Hypothalamus (tissue), 51 donors: ENCODE measurements around the gene SND1.

ENCODE experiments used
- DNase-seq, 51 donors: peaks; one replicate each; lab custom pipeline; 2025; lab: John Stamatoyannopoulos, UW

Gene SND1

DNA sequence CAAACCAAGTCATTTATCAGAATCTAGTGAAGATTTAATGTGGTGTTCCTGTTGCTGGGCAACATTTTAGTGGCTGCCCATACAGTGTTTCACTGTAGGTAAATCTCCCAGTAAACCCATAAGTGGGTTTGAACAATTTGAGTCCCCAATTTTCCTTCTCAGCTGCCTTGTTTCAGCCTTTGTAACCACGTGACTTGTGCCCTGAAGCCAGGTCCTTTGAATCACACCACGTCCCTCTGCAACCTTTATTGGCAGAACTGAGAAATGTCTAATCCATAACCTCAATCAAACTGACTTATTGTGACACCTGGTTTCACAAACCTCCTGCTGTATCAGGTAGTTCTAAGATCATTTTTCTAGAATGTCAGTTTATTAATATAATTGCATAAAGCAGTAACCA is 30.1 kb downstream of the SND1 start:
- no peak for DNase-seq

DNA sequence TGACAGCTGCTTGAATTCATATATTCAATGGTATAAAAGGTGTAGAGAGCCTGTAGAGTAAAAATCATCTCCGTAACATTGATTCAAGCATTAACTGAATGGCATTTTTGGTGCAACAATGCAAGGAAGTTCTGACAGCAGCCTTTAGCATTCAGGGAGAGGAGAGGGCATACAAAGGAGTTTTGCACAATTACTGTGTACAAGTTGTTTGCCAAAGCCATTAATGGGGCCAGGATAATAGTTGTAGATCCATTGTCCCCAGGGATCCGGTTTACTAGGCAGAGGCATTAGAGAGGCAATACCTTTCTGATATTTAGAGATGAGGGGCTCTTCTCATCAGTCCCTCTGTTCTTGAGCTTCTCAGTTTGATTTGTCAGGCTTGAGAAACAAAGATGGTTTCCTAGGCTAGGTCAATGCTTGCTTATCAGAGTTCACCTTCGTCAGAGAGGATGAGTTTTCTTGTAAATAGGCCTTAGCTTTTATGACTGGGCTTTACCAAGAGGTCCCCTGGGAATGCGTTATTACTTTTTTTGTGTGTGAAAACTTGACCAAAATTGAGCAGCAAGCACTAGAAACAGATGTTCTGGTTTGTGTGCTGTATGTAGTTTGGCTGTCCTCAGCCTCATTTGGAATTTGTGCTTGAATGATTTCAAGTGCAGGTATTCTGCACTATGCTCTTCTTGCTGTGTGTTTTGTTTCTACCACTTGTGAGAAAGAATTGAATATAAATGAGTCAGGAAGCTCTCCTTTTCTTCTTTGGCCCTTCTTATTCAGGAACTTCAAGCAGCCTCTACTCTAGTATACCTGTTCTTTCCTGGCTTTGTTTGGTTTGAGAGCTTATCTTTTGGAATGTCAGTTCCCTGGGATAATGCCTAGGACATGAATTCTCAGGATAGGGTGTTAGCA is 32.0 kb downstream of the SND1 start:
- DNase-seq, result no peak

DNA sequence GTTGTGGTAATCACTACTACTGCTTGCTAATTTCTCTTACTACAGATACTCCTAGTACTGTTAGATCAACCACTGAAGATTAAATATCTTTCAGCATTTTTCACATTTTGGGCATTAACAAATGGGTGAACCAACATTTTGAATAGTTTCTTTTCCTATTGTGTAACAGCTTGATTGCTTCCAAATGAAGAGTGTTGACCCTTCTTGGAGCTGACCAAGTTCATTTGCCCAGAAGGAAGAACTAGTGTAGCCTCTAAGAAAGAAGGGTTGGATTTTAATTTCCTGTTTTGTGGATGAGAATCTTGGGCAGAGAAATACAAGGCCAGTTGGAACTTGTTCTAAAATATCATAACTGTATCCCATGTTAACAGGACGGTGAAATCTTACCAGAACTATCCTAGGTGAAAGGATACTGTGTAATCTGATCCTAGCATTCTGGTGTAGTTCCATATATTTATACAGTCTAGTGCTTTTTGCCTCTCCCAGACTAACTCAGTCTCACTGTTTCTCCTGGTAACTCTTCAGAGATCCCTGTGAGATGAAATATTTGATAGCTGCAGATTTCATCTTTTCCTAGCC is 37.3 kb downstream of the SND1 start:
- DNase-seq, result no peak

DNA sequence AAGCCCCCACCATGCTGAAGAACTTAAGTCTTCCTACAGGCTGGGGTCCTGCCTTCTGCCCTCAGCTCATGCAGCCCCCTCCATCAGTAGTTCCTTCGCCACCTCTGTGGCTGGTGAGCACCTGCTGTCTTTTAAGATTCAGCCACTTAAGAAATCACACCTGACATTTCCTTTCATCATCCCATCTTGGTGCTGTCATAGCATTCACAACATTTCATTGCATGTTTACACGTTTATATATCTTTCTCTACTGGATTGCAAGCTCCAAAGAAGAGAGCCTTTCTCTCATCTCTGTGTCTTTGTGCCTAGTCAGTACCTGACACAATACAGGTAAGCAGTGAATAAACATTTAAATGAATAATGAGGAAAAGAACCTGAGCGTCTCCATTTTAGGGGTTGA is 38.3 kb downstream of the SND1 start:
- DNase-seq, result no peak

DNA sequence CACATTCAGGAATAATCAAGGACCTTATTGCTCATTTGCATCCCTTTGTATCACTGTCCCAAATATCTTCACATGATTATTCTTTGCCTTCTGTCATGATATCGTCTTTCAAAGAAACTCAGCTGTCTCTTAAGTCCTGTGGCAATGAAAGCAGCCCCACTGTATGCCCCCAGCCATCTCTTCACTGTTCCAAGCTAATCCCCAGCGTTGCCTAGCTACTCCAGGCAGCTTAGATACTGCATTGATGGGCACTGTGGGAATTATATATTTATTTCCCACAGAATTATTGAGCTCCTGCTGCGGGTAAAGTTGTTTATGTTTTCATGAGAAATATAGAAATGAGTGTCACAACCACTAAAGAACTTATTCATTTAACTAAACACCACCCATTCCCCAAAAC is 38.8 kb downstream of the SND1 start:
- no peak for DNase-seq

DNA sequence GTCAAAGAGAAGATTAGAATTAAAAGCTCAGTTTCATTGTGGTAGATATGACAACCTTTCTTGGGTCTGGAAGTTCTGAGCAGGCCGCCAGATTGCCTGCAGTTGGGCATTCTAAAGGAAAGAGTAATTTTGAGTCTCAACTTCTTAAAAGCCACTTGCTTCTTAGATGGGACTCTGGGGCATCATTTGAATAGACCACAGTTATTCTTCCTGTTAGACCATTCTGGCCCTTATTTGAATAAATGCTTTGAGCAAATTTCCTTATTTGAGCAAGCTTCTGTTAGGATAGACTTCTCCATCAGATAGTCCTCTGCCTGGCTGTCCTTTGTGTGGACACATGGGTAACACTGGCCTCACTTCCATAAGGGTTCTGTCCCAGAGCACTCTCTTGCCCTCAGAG is 40.2 kb downstream of the SND1 start:
- no peak for DNase-seq

DNA sequence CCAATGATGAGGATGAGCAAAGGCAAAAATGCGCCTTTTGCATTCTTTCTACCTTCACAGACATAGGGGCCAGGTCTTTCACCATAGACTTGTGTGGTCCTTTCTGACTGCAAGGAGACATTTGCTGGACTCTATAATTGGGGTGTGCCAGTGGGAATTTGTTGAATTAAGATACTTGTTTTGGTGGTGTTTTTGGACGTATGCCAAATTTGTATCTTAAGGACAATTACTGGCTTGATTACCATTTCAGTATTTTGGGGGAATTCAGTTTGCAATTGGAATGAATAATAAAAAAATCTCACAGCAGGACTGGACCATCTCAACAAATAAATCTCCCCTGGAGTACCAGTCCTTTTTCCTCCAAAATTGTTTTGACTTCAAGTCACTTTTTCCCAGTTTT is 47.9 kb downstream of the SND1 start:
- no peak for DNase-seq

DNA sequence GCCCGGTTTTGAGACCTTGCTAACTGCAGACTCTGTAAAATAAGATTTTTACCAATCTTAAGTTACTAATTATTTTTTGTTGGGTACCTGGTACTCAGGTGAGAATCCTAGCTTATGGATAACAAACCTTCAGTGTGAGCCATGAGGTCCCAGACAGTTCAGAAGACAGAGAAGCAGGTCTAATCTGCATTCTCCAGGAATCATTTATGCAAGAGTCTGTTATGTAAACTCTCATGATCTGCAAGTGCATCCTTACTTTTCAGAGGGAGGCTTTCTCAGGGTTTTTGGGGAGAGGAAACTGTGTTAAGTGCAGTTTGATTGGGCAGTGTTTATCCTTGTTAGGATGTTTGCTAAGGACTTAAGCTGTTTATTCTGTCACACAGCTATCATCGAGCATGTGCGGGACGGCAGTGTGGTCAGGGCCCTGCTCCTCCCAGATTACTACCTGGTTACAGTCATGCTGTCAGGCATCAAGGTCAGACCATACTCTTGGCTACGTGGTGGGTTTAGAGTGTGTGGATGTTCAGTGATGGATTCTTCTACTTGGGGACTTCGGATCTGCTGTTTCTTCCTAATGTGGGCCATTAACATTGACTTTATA is 50.2 kb downstream of the SND1 start:
- no peak for DNase-seq

DNA sequence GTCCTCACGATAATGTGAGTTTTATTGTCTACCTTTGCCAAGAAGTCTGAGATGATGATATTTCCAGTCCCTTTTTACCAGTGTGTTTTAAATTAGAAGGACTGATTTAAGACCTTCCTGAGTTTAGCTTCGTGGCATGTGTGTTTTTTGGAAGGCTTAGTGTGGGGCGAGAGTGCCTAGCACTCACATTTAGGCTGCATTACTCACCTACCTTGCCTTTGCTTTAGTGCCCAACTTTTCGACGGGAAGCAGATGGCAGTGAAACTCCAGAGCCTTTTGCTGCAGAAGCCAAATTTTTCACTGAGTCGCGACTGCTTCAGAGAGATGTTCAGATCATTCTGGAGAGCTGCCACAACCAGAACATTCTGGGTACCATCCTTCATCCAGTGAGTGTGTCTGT is 50.9 kb downstream of the SND1 start:
- peak in 1 of 51 donors; percentile 49 for DNase-seq

DNA sequence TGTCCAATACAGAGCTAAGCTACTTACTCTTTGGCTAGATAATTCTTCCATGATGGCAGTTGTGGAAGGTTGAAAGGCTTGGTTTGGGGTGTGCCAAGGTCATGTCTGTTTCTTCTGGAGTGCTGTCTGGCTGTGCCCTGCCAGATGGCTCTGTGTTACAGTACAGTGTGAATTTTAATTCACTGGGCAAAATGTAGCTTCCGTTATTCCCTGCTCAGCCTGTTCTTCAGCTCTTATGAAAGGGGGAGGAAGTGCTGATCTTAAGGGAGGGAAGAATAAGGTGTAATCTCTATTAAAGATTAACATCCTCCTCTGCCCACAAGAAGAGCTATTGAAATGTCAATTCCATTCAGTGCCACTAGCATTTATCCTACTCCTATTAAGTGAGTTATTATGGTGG is 52.2 kb downstream of the SND1 start:
- no peak for DNase-seq

DNA sequence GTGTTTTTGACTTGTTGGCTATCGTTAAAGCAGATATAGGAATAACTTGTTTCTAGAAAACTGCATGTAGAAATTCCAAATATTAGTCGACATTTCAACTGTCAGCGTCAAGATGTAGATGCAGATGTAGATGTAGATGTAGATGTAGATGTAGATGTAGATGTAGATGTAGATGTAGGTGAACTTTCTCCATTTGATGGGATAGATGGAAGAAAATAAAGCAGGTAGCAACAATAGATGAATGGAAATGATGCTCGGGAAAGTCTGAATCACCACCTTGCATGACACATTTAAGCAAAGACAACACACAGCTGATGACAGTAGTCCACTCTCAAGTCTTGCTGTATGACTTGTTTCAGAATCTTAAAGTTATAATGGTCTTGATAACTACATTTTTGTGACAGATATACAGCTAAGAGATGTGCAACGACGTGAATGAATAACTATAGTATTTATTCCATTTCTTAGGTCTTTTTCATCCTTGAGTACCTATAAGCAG is 53.5 kb downstream of the SND1 start:
- DNase-seq, result no peak

DNA sequence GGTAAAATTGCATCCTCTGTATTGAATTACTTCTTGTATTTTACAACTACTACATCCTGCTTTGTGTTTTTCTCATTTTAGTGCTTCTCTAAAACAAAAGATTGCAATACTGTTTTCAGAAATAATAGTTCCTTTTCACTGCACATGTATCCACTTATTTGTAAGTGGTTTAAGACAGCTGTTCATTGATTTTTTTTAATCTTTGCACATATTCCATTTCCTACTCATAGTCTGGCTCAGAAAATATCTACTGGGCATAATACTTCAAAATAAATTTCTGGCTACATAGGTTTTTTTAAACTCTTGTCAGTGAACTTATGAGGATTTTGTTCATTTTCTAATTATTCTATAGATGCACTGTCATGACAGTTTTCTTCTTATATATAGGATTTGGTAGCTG is 54.8 kb downstream of the SND1 start:
- DNase-seq, result no peak

DNA sequence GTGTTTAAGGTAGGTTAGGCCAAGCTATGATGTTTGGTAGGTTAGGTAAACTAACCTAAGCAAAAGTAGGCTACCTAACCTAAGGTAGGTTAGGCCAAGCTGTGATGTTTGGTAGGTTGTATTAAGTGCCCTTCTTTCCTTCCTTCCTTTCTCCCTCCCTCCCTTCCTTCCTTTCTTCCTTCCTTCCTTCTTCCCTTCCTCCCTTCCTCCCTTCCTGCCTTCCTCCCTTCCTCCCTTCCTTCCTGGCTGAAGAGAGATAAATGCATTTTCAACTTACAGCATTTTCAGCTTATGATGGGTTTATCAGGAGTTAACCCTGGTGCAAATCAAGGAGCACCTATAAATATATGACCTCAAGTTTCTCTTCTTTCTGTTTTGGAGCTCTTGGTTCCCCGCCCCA is 56.2 kb downstream of the SND1 start:
- DNase-seq, result no peak

DNA sequence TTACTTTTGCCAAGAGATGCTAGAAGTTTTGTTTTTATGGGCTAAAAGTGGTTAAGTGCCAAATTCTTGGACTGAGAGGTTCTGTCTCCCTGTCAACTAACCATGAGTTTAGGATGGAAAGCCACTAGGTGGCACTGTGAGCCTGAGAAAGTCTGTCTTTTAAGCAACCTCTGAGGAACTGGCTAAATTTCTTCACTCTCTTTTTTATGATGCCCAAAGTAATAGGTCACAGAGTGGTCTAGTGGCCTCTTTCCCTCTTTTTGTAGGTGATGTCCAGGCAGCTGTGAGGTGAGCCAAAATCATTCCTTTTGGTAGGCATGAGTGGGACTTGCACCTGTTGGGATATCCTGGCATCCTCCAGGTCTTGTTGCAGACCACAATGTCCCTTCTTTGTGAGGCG is 56.8 kb downstream of the SND1 start:
- peak in 39 of 51 donors; percentile 3 to 87 (median 54) for DNase-seq

DNA sequence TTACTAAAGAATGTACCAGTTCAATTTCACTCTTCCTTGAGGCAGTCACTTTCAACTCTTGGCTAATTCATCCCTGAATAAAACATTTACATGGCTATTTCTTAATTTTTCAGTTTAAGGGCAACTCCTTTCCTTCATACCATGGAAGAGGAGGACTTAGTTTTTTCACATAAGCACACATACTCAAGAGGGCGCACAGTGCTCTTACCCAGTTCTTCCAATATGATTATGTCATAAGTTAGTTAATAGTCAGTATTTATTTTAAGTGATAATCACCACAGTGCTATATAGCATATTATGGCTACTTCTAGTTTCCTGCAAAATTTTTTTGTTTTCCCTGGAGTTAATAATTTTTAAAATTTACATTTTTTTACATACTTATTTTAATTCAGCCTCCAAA is 58.6 kb downstream of the SND1 start:
- no peak for DNase-seq

DNA sequence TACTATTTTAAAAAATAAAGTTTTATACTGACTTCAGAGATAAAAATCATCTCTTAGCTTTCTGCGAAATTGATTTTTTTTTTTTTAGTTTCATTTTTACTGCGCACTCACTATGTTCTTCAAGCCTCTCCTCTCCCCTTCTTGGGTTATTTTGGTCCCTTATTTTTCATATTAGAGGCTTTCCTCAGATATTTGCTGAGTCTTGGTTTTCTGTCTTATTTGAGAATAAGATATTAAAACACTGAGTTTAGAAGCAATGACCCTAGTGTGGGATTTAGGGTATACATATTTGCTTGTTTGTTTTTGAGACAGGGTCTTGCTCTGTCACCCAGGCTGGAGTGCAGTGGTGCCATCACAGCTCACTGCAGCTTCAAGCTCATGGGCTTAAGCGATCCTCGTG is 59.9 kb downstream of the SND1 start:
- no peak for DNase-seq

DNA sequence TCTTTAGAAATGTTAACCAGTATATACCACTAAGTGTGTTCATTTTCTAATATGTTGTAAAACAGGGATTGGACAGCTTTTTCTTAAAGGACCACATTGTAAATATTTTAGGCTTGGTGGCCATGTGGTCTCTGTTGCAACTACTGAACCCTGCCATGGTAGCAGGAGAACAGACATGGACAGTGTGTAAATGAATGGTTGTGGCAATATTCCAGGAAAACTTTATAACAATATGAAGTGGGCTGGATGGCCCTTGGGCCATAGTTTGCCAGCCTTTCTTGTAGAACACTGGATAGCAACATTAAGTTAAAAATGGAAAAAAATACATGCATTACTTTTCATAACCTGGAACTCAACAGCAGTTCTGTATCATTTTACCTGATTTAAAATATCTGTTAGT is 61.0 kb downstream of the SND1 start:
- no peak for DNase-seq

DNA sequence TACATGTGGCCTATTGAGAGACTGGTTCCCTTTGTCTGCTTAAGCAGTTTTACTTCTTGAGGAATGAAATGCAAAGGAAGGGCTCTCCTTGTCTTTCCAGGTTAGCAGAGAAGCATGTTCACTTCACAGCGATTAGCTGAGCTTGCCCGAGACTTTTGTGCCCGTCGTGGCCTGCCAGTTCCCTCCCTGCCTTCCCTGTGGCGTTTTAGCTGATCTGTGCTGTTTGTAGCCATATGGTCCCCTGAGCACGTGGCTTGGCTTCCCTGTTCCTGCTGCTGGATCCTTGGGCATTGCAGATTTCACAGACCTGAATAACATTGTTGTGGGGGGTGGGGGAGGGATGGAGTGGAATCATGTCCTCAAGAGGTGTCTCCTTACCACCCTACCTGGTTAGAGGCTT is 61.8 kb downstream of the SND1 start:
- DNase-seq, result no peak

DNA sequence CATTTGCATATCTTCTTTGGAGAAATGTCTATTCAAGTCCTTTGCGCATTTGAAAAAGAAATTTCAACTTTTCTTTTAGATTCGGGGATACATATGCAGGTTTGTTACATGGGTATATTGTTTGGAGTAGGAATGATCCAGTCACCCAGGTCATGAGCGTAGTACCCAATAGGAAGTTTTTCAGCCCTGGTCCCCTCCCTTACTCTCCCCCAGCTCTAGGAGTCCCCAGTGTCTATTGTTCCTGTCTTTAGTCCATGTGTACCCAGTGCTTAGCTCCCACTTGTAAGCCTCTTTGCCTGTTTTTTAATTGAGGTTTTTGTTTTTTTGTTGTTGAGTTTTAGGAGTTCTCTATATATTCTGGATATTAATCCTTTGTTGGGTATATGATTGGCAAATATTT is 63.3 kb downstream of the SND1 start:
- DNase-seq, result no peak

DNA sequence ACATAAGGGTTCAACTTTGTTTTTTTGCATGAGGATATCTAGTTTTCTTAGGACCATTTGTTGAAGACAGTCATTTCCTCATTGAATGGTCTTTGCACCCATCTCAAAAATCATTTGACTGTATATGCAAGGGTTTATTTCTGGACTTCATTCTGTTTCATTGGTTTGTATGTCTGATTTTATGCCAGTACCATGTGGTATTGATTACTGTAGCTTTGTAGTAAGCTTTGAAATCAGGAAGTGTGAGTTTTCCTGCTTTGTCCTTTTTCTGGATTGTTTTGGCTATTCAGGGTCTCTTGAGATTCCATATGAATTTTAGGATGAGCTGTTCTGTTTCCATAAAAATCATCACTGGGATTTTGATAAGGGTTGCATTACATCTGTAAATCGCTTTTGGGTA is 63.9 kb downstream of the SND1 start:
- no peak for DNase-seq

DNA sequence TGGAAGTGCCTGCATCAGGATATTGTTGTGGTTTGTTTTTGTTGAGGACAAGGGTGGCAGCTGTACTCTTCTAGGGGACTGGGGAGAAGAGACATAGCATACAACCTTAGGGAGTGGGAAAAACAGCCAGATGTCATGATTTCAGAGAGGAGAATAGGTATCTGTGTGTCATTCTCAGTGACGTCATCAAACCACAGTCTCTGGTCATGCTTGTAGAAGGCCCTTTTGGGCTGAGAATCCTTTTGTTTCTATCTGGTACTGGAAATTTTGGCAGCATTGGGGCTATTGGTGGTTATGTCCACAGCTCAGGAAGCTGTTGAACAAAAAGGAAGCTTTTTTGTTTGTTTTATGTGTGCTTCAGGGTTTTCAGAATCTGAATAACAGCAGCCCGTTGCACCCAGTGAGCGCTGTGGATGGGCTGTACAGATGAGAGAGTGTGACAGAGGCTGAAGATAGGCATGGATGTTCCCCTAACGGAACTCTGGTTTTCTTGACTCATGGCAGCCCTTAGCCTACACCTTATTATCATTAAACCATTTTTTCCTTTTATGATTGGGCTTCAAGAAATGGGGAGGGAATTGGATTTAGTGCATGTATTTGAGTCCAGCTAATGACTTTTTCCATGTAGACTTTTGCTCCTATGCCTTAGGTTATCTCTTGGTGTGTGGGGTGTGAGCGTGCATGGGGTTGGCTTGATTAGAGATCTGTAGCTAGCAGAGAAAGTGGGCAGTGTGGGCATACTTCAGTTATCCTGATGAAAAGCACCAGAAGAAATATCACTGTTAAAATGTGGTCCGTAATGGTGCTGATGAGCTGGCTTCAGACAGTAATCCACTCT is 65.7 kb downstream of the SND1 start:
- DNase-seq, result no peak
